Natural killer cell treated with Interleukin-12 subunit alpha and Interleukin-12 subunit beta and Interleukin-15 and Interleukin-18, amount 100 ng/mL, for 72 hours (primary cell): ENCODE results near the gene TTC23. TPM values are rescaled to one million over a fixed set of nuclear protein-coding genes. Genes with fewer than 3 reads are reported as not detected.

Experiments used
- ATAC-seq, 2 donors: fragments of 150-1000 bp; cut with Tn5 transposase in 1 of 2; sonication (Bioruptor Pico), chemical (Tn5 transposase) in 1 of 2; 2 replicates each; pipeline ENCODE4 v1.10.0; 2021
- DNase-seq: peaks from one replicate; pipeline ENCODE4 v3.0.0; 2022; ENCODE audit warnings: low spot score
- H3K27ac Mint-ChIP-seq, 2 donors: 1 replicate in 1 of 2; 2 replicates in 1 of 2; pipeline ENCODE4 v1.8.0; 2022; ENCODE audit warnings: mixed read lengths in 2 of 2, mild to moderate bottlenecking in 1 of 2, moderate library complexity in 1 of 2
- H3K27me3 Mint-ChIP-seq, 2 donors: 1 replicate in 1 of 2; 2 replicates in 1 of 2; pipeline ENCODE4 v1.8.0; 2022; ENCODE audit warnings: mixed read lengths in 2 of 2
- H3K36me3 Mint-ChIP-seq: one replicate; pipeline ENCODE4 v1.8.0; 2022; ENCODE audit warnings: mixed read lengths
- H3K4me1 Mint-ChIP-seq, 2 donors: 1 replicate in 1 of 2; 2 replicates in 1 of 2; pipeline ENCODE4 v1.8.0; 2022; ENCODE audit warnings: low read depth in 2 of 2, mixed read lengths in 2 of 2, mild to moderate bottlenecking in 1 of 2
- H3K4me3 Mint-ChIP-seq: one replicate; pipeline ENCODE4 v1.8.0; 2022; ENCODE audit warnings: mixed read lengths
- H3K9me3 Mint-ChIP-seq: 2 replicates; pipeline ENCODE4 v1.8.0; 2022; ENCODE audit warnings: mixed read lengths
- total RNA-seq, 2 donors: library from RNA; stranded (reverse); gene quantifications; one replicate each; pipeline ENCODE4 v1.2.3, GENCODE V29; 2022

Gene TTC23
- total RNA-seq, 2 donors from 2014 or later, result 1.00 to 3.6 TPM

- no peak overlapping the region for H3K27ac Mint-ChIP-seq
- DNase-seq, result no peak
- peaks cover 7 to 11% of the 10 kb centered on the region in 2 donors for H3K27me3 Mint-ChIP-seq
- no peaks in the 10 kb centered on the region for H3K4me1 Mint-ChIP-seq
- no peak for ATAC-seq
- H3K9me3 Mint-ChIP-seq, result no peaks in the 10 kb centered on the region
- H3K36me3 Mint-ChIP-seq, result no peaks in the 10 kb centered on the region
- no peak overlapping the region for H3K4me3 Mint-ChIP-seq
Measured at GRCh38 chr15:99129644-99130043, 119.7 kb downstream of the TTC23 start.

DNA sequence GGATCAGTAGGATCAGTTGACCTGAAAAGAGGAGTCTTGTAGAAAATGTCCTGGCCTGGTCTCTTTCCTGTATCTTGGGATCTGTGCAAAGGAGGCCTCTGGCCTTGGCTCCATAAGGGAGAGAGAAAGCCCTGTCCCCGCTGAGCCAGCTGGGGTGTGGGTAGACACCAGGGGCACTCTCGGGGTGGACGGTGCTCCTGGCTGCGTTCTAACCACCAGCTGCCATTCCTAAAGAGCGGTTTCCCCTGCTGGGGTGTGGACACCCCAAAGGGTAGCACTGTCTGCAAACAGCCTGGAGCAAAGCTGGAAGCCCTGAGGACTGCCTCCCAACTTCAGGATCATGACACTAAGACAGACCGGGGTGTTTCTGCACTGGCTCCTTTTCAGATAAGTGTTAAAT is 121.0 kb downstream of the TTC23 start:
- Mint-ChIP-seq H3K4me3 (no peak overlapping the region), H3K27ac (no peak overlapping the region), H3K9me3 (no peaks in the 10 kb centered on the region), H3K36me3 (no peaks in the 10 kb centered on the region), H3K4me1 (no peaks in the 10 kb centered on the region), H3K27me3 (peaks cover 6 to 11% of the 10 kb centered on the region in 2 donors)
- ATAC-seq (no peak), DNase-seq (no peak)

- Mint-ChIP-seq H3K4me3 (no peak overlapping the region), H3K9me3 (no peaks in the 10 kb centered on the region), H3K27me3 (peaks cover 6 to 11% of the 10 kb centered on the region in 2 donors), H3K36me3 (no peaks in the 10 kb centered on the region), H3K27ac (no peak overlapping the region), H3K4me1 (no peaks in the 10 kb centered on the region)
- ATAC-seq, result no peak
- no peak for DNase-seq
Measured at GRCh38 chr15:99127773-99128172, 121.6 kb downstream of the TTC23 start.

- Mint-ChIP-seq H3K9me3 (no peaks in the 10 kb centered on the region), H3K27me3 (peaks cover 6 to 11% of the 10 kb centered on the region in 2 donors), H3K4me1 (no peaks in the 10 kb centered on the region), H3K36me3 (no peaks in the 10 kb centered on the region), H3K27ac (no peak overlapping the region), H3K4me3 (no peak overlapping the region)
- DNase-seq, result no peak
- no peak for ATAC-seq
Measured at GRCh38 chr15:99126930-99127329, 122.5 kb downstream of the TTC23 start.

GRCh38 chr15:99126131-99126588 is 123.2 kb downstream of the TTC23 start:
- no peak overlapping the region for H3K4me3 Mint-ChIP-seq
- no peaks in the 10 kb centered on the region for H3K4me1 Mint-ChIP-seq
- peaks cover 6 to 17% of the 10 kb centered on the region in 2 donors for H3K27me3 Mint-ChIP-seq
- H3K36me3 Mint-ChIP-seq, result no peaks in the 10 kb centered on the region
- no peak overlapping the region for H3K27ac Mint-ChIP-seq
- ATAC-seq (no peak), DNase-seq (no peak)
- H3K9me3 Mint-ChIP-seq, result no peaks in the 10 kb centered on the region

DNA sequence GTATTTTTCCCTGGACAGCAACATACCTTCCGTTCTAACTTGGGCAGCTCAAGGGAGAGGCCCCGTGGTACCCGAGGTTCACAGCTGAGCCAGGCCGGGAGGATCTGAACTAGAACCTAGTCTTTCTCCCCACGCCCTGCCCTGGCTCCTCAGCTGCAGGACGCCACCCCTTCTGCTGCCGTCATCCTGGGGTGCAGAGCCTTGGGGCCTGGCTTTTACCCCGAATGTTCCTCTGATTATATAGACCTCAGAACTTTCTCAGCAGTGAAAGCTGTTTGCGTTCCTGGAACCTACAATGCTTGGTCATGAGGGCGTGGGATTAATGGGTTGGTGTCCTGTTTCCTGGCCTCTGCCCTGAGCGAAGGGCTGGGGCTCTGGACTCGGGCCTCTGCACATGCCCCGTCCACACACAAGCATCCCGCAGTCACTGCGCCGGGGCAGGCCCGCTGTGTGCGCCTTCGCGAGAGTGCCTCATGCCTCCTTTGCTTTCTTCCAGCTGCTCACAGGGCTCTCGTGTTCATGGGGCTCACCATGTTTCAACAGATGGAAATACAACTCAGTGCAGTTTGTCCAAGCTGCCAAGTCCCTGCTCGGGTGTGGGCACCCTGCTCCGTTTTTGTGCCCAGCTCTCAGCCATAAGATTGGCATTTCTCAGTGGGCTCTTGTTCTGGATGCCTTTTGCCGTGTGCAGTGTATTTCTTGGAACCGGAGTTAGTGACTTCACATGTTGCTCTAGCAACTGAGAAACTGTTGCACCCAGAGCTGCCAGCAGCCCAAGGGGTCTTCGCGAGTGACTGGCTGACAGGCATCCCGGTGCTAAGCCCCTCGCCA is 124.1 kb downstream of the TTC23 start:
- ATAC-seq (peak in 1 of 2 donors; percentile 34), DNase-seq (no peak)
- Mint-ChIP-seq H3K4me1 (no peaks in the 10 kb centered on the region), H3K4me3 (no peak overlapping the region), H3K36me3 (no peaks in the 10 kb centered on the region), H3K9me3 (no peaks in the 10 kb centered on the region), H3K27ac (no peak overlapping the region), H3K27me3 (peaks cover 12 to 23% of the 10 kb centered on the region in 2 donors)

DNA sequence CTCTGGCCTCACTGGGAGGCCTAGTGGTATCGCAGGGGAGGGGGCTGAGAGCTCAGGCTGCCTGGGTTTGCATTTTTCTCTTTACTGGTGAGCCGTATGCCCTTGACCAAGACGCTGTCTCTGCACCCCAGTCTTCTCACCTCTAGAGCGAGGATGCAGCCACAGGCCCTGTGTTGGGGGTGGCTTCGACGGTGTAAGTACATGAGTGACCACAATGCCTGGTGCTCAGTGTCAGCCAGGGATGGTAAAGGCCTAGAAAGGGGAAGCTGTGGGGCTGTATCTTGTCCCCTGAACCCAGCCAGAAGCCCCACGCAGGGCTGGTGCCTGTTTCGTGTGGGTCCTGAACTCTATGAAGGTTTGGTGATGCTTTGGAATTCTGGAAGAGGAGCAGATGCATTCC is 124.7 kb downstream of the TTC23 start:
- ATAC-seq, result no peak
- H3K36me3 Mint-ChIP-seq, result no peaks in the 10 kb centered on the region
- H3K27me3 Mint-ChIP-seq, result peaks cover 12 to 21% of the 10 kb centered on the region in 2 donors
- no peaks in the 10 kb centered on the region for H3K9me3 Mint-ChIP-seq
- no peaks in the 10 kb centered on the region for H3K4me1 Mint-ChIP-seq
- no peak for DNase-seq
- no peak overlapping the region for H3K27ac Mint-ChIP-seq
- H3K4me3 Mint-ChIP-seq, result no peak overlapping the region

DNA sequence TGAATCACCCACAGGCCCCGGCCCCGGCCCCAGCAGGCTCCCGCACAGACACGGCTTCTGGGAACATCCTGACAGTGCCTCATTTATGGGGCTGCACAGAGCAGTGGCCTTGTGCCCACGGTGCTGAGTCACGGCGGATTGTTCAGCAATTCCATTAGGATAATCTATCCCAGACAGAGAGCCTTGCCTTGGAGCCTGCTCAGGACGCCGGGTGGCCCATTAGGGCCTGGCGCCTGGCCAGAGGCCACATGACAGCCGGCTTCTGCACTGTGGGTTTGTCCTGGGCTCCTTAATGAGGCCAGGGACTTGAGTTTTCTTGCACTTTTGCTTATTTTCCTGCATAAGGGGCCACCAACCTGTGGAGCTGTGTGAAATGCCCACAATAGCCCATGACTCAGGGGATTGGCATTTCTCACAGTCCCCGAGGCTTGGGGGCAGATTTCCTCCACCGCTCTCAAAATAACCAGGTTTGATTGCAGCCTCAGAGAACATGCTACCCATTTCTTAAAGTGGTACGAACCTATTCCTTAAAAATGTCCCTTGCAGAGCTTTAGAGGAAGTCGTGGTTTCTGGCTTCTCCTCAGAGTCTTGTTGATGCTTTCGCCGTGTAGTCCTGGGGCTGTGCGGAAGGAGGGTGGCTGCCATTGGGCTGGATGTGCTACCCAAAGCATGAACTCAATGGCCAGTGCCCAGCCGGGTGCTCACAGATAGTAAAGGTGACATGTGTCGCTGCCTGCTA is 125.5 kb downstream of the TTC23 start:
- no peaks in the 10 kb centered on the region for H3K9me3 Mint-ChIP-seq
- peaks cover 12 to 19% of the 10 kb centered on the region in 2 donors for H3K27me3 Mint-ChIP-seq
- H3K4me1 Mint-ChIP-seq, result no peaks in the 10 kb centered on the region
- no peaks in the 10 kb centered on the region for H3K36me3 Mint-ChIP-seq
- ATAC-seq (no peak), DNase-seq (no peak)
- H3K4me3 Mint-ChIP-seq, result no peak overlapping the region
- H3K27ac Mint-ChIP-seq, result no peak overlapping the region

GRCh38 chr15:99122831-99123712 is 126.3 kb downstream of the TTC23 start:
- peaks cover 12 to 19% of the 10 kb centered on the region in 2 donors for H3K27me3 Mint-ChIP-seq
- ATAC-seq (no peak), DNase-seq (no peak)
- no peak overlapping the region for H3K27ac Mint-ChIP-seq
- no peak overlapping the region for H3K4me3 Mint-ChIP-seq
- H3K4me1 Mint-ChIP-seq, result no peaks in the 10 kb centered on the region
- no peaks in the 10 kb centered on the region for H3K36me3 Mint-ChIP-seq
- H3K9me3 Mint-ChIP-seq, result no peaks in the 10 kb centered on the region

DNA sequence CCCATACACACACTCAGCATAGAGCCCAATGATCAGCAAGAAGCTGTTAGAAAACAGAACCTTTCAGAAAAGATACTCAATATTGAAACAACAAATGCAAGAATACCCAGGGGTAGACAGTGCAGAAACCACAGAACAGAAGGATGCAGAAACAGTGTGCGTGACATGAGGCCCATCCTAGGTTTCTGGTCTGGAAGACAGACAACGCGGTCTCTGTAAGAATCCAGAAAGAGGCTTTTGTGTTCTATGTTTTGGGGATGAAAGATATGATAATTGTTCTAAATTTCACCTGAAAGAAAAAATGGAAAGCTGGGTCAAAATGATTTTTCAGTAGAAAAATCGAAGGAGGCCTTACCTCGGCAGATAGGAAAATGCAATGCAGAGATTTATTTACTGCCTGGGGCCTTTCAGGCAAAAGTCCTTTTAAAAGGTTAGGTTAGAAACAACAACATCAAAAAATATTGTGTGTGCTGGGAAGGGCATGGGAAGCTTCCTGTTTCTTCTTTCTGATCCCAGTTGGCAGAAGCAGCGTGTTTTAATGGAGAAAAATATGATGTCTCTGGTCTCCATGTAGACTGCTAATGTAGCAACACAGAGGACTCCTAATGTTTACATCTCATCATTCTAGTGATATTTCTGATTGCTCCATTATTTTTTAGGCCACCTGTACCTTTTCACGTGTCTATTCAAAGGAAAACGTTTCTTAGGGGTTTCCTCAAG is 127.5 kb downstream of the TTC23 start:
- H3K9me3 Mint-ChIP-seq, result no peaks in the 10 kb centered on the region
- ATAC-seq (no peak), DNase-seq (no peak)
- H3K27me3 Mint-ChIP-seq, result peaks cover 12 to 19% of the 10 kb centered on the region in 2 donors
- H3K27ac Mint-ChIP-seq, result no peak overlapping the region
- H3K4me3 Mint-ChIP-seq, result no peak overlapping the region
- H3K4me1 Mint-ChIP-seq, result no peaks in the 10 kb centered on the region
- H3K36me3 Mint-ChIP-seq, result no peaks in the 10 kb centered on the region

GRCh38 chr15:99121207-99121606 is 128.2 kb downstream of the TTC23 start:
- H3K9me3 Mint-ChIP-seq, result no peaks in the 10 kb centered on the region
- no peak overlapping the region for H3K27ac Mint-ChIP-seq
- ATAC-seq, result no peak
- H3K4me3 Mint-ChIP-seq, result no peak overlapping the region
- H3K4me1 Mint-ChIP-seq, result no peaks in the 10 kb centered on the region
- H3K36me3 Mint-ChIP-seq, result no peaks in the 10 kb centered on the region
- no peak for DNase-seq
- peaks cover 12 to 19% of the 10 kb centered on the region in 2 donors for H3K27me3 Mint-ChIP-seq

DNA sequence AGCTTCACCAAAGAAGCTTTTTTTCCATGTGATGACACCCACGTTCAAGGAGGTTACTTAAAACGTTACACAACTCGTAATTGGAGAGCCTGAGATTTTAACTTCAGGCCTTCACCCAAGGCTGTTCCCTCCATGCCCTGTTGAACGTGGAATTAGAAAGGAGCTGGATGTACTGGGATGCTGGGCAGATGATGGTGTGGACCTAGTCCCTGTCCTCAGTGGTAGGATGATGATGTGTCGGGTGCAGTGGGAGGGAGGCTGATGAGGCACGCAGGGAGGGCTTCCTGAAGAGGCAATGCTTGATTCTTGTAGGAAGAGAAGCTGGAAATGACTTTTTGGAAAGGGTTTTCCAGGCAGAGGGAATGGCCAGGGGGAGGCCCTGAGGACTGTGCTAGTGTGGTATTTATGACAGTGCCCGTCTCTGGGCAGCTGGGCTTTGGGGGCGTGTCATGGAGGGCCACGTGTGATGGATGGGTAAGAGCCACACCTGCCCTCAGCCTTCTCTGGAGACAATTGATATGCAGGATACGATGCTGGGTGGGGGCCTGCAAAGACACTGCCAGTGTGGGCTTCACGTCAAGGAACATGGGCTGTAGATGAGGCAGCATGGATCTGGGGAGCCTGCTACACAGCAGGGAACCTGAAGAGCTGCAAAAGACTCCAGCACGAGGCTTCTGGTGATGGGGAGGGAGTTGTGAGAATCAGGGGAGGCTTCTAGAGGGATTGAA is 129.2 kb downstream of the TTC23 start:
- Mint-ChIP-seq H3K27ac (no peak overlapping the region), H3K4me3 (no peak overlapping the region), H3K4me1 (no peaks in the 10 kb centered on the region), H3K36me3 (no peaks in the 10 kb centered on the region), H3K27me3 (peaks cover 12 to 19% of the 10 kb centered on the region in 2 donors), H3K9me3 (no peaks in the 10 kb centered on the region)
- DNase-seq (no peak), ATAC-seq (no peak)
